GM04504 (cell line): Measurements from ENCODE around the gene PTPRN2.

ENCODE experiments used
- DNase-seq: peaks from one replicate; pipeline ENCODE4 v3.0.0-alpha.2; 2012; ENCODE audit warnings: low read depth

The PTPRN2 gene

GRCh38 chr7:158113321-158114025, 474.1 kb downstream of the PTPRN2 start:
- DNase-seq = no peak

- DNase-seq = no peak
Measured at GRCh38 chr7:158112571-158113320, 474.9 kb downstream of the PTPRN2 start.

- no peak for DNase-seq
Measured at GRCh38 chr7:158111906-158112570, 475.6 kb downstream of the PTPRN2 start.

GRCh38 chr7:158111049-158111751, 476.4 kb downstream of the PTPRN2 start:
- no peak for DNase-seq

GRCh38 chr7:158110661-158111048, 477.0 kb downstream of the PTPRN2 start:
- no peak for DNase-seq

GRCh38 chr7:158110034-158110590, 477.5 kb downstream of the PTPRN2 start:
- no peak for DNase-seq

- no peak for DNase-seq
Measured at GRCh38 chr7:158109364-158110033, 478.1 kb downstream of the PTPRN2 start.

- DNase-seq = no peak
Measured at GRCh38 chr7:158108646-158109293, 478.9 kb downstream of the PTPRN2 start.

- DNase-seq = no peak
Measured at GRCh38 chr7:158107806-158108205, 479.8 kb downstream of the PTPRN2 start.

- DNase-seq = no peak
Measured at GRCh38 chr7:158106272-158106671, 481.4 kb downstream of the PTPRN2 start.

GRCh38 chr7:158103378-158103777, 484.2 kb downstream of the PTPRN2 start:
- DNase-seq = no peak

GRCh38 chr7:158102897-158103296, 484.7 kb downstream of the PTPRN2 start:
- DNase-seq = no peak

- DNase-seq = no peak
Measured at GRCh38 chr7:158101821-158102450, 485.7 kb downstream of the PTPRN2 start.

GRCh38 chr7:158098125-158099030, 489.2 kb downstream of the PTPRN2 start:
- no peak for DNase-seq

- DNase-seq = no peak
Measured at GRCh38 chr7:158097453-158098124, 490.0 kb downstream of the PTPRN2 start.

- DNase-seq = no peak
Measured at GRCh38 chr7:158097106-158097452, 490.5 kb downstream of the PTPRN2 start.

- no peak for DNase-seq
Measured at GRCh38 chr7:158096582-158096981, 491.0 kb downstream of the PTPRN2 start.

GRCh38 chr7:158094671-158095226, 492.9 kb downstream of the PTPRN2 start:
- DNase-seq = no peak

- DNase-seq = no peak
Measured at GRCh38 chr7:158094046-158094445, 493.6 kb downstream of the PTPRN2 start.
